Ammon's horn (tissue), 1 donor: ENCODE measurements around the gene IPO9.
"Not testable (repeated sequence)": the region's sequence is repeated elsewhere in the genome, so short reads cannot be mapped to it uniquely, and the experiment has no call there.

Source experiments
- DNase-seq: peaks from one replicate; pipeline ENCODE4 v3.0.0-alpha.2; 2016; ENCODE audit warnings: low spot score

IPO9 gene

DNA sequence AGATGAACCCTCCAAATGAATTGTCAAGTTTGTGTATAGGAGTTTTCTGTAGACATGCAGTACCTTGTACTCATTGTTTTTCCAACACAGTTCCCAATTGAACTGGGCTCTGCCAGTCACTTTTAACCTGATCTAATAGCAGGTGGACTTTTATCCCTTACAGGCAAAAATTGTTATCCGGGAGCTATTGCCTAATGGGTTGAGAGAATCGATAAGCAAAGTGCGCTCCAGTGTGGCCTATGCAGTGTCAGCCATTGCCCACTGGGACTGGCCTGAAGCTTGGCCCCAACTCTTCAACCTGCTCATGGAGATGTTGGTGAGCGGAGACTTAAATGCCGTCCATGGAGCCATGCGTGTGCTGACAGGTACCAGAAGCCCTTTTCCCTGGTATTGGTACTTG, 19.3 kb downstream of the IPO9 start:
- DNase-seq, result no peak

DNA sequence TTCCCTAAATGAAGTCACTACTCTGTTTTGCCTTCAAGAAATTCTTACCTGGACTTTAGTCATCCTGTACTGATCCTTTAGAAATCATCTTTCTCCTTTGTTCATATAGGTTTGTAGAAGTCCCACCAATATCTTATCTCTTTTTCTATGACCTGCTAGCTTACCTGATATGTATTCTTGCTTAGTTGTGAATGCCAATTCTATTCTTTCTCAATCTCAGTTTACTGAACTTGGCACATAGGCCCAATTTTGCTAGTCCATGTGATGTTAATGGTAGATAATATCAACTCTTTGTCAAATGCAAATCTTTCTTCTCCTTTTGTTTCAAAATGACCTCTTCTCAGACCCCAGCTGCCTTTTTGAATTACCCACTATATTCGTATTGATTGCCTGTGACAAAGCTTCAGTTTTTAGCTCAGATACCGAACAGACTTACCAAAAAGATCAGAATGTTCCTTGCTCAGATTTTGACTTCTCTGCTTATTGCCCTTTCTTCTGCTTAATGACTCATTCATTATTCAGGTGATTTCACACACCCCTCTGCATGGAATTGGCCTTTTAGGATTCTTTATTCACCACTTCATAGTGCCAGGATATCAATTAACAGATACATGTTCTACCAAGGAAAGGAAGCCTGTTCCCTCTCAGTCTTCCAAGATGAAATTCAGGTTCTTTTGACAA, 20.6 kb downstream of the IPO9 start:
- DNase-seq, result no peak

DNA sequence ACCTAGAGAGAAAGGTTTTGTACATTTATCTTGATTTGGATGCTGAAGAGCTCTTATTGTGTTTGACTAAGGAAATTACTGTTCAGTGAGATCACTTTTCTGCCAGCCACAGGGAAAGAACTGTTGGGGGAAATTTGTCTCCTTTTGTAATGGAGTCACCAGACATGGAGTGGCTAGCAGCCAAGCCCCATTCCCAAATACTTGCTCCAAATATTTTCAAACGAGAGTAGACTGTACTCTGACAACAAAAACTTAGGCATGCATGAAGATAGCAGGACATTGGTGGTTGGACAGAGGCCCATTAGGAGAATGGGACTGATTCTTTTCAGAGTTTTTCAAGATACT, 21.1 kb downstream of the IPO9 start:
- no peak for DNase-seq

DNA sequence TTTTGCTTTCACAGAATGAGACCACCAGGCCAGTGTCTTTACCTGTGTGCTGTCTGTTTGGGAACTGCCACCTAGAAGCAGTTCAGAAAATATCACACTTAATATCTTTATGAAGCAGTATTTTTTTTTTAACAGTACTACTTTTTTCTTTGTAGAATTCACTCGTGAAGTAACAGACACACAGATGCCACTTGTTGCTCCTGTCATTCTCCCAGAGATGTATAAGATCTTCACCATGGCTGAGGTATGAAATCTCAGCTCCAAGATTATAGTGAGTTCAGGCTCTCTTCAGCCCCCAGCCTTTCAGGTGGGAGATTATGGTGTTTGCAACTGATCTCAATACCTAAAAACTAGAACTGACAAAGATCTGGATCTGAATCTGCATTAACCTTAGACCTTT, 23.0 kb downstream of the IPO9 start:
- no peak for DNase-seq

DNA sequence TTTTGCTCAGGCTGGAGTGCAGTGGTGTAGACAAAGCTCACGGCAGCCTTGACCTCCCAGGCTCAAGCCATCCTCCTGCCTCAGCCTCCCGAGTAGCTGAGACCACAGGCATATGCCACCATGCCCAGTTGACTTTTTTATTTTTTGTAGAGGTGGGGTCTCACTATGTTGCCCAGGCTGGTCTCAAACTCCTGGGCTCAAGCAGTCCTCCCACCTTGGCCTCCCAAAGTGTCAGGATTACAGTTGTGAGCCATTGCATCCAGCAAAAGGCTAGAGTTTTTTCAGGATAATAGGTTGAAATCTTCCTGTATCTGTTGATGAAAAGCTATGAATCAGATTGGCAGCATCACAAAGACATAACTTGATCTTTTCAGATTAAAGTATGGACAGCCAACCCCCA, 27.8 kb downstream of the IPO9 start:
- DNase-seq, result not testable (repeated sequence)

DNA sequence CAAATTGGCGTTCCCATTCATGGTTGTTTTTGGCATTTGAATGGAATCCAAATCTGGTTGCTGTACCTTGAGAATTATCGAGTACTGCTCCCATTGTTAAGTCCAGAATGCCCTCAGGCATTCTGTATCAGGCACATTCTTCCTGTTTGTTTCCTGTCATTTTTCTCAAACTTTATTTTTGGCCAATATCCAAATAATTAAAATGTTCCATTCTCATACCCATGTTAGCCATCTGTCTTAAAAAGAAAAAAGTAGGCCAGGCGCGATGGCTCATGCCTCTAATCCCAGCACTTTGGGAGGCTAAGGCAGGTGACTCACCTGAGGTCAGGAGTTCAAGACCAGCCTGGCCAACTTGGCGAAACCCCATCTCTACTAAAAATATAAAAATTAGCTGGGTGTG, 30.5 kb downstream of the IPO9 start:
- no peak for DNase-seq

DNA sequence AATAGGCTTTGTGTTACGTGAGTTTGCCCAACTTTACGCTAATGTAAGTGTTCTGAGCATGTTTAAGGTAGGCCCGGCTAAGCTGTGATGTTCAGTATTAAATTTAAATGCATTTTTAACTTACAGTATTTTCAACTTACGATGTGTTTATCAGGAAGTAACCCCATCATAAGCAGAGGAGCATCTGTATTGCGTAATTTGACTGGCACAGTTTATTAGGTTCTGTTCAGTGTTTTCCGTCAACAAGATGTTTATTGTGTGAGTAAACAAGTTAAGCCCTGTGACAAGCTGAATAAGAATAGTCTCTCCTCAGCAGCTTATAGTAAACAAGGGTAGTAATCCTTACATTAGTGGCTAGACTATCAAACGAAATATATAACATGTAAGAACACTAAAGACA, 32.5 kb downstream of the IPO9 start:
- no peak for DNase-seq

DNA sequence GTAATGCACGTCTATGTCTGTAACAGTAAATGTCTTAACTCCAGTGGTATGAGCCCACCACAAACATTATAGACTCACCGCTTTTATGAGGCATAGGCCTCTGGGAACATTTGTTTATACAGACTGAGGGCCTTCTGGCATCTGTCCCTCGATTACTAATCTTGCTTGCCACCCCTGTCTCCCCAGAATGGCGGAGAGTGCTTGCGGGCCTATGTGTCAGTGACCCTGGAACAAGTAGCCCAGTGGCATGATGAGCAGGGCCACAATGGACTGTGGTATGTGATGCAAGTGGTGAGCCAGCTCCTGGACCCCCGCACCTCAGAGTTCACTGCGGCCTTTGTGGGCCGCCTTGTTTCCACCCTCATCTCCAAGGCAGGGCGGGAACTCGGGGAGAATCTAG, 41.4 kb downstream of the IPO9 start:
- no peak for DNase-seq

DNA sequence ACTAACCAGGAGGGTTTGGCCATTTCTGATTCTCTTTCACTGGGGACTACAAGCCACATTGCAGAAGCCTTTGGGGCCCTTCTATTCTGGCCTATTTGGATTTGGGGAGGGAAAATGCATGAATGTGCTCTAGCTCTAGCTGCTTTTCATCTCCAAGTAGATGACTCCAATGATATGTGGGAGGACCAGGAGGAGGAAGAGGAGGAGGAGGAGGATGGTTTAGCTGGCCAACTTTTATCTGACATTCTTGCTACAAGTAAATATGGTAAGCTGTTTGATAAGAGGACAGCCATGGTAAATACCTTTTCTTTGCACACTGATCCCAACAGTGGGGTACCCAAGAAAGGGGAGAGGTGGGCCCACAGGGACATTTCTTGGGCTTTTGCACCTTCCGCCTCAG, 45.7 kb downstream of the IPO9 start:
- DNase-seq, result no peak

DNA sequence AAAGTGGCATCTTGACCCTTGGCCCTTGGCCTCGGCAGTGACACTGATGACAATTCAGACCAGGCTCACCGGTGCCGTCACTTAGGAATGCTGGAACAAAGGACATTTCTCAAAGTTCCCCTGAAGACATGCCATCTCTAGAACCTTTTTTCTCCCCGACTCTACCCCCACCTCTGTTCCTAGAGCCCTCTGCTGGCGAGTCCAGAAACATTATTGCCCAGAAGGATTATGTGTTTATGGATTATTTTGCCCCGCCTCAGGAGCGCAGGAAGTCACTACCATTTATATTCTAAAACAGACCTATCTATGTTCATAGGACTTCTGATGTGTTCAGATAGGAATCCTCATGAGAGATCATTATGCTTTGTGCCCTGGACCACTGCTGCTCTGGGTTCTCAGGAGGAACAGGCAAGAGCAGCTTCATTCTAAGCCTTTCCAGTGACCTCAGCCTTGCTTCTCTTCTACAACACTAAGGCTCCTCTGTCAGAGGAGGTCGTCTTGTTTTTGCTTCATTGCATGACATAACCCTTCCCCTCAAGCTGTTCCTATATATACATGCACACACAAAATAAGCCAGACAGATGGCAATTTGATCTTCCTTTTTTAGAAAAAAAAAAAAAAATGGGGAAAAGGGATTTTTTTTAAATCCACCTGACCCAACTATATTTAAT, 47.3 kb downstream of the IPO9 start:
- DNase-seq, result no peak

DNA sequence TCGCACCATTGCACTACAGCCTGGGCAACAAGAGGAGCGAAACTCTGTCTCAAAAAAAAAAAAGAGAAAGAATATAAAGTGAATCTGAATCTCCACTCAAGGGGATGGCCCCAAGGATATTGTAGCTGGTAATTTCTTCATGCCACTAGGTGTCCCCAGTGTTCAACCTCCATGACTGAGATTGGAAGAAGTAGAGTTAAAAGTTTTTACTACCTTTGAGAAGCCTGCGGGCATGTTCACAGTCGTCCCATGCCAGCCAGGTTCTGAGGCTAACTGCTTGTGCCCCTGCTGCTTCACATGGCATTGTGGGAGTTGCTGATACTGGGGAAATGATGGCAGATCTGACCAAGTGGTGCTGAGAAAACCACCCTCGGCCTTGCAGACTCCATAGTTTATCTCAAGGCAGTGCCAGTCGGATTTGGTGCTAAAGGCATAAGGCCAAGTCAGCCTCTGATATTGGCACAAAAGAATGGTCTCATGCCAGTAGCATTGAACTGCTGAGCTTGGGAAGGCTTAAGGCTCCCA, 49.0 kb downstream of the IPO9 start:
- DNase-seq, result peak; percentile 77

DNA sequence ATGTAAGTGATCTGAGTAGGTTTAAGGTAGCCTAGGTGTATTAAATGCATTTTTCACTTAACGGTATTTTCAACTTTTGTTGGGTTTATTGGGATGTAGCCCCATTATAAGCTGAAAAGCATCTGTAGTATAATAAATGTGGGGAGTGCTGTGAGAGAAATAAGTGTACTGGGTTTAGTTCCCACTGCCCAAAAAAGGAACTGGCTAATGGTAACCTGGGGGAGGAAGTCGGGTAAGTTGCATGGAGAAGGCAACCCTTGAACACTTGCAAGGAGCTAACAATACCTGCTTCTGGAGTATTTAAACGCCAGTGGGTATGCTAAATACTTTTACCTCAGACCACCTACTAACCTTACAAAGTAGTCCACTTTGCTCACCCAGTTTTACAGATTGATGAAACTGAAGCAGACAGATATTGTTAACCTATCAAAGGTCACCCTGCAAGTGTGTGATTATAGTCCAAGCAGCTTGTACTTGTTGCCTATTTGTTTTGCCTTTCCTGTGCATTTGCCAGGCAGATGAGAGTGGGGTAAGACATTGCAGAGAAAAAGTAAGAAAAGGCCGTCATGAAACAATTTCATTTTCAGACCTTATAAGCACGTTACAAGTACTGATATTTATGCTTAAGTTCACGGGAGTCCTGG, 52.1 kb downstream of the IPO9 start:
- no peak for DNase-seq

DNA sequence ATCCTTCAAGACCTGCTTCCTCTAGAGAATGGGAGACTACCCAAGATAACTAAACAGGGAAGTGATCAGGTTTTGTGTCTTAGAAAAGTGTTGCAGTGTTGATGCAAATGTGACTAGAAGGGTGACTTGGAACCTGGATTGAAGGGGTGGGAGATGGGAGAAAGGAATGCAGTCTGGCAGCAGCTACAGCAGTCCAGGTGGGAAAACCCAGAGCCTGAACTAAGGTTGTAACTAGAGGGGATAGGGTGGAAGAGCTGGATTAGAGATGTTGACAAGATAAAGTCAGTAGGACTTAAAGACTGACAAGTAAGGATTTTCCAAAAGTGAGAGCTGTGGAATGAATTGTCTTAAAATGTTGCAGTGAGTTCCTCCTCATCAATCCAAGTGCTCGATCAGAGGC, 52.7 kb downstream of the IPO9 start:
- DNase-seq, result no peak

DNA sequence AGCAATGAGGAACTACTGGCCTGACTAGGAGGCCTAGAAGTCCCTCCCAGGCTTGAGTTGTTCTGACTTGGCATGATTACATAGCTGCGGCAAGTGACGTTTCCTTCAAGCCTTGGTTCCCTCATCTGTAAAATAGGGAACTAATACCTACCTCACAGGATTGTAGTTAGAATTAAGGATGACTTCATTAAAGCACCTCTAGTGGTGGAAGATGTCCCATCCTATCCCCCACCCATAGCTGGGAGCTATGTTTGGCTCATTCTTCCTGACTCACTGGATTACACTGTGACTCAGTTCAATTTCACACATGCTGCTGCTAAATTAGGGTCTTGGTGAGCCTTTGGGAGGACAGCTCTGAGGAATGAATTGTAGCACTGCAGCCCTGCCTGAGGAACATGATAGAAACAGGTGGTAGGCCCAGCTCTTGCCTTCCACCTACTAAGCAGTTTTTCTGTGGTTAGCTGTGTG, 53.7 kb downstream of the IPO9 start:
- peak; percentile 65 for DNase-seq

DNA sequence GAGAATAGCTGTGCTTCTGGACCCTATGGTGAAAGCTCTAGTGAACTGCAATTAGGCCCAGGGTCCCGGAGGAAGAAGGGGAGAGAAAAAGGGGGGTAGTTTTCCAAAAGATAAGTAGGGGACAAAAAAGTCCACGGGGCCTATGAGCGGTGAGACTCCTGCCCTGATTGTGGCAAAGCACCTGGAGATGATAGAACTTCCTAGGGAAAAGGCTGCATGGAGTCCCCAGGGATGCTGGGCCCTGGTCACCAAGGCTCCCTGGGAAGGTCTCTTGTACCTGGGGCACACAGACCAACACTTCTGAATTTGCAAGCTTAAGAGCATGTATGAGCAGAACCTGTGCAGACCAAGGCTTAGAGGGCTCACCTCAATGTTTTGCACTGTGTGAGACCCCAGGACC, 54.3 kb downstream of the IPO9 start:
- no peak for DNase-seq

DNA sequence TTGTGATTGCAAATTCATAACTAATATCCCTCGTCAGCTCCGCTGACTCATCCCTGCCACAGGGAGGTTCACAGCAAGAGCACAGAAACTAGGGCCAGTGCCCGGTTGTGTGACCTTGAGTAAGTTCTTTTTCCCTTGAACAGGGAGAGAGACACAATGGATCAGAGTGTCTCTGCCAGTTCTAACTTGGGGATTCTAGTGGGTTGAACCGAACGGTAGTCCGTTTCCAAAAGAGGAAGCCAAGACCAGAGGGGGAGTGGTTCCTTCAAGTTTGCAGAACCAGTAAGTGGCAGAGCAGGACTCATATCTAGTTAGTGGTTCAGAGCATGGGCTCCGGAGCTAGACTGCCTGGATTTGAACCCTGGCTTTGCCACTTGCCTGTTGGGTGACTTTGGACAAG, 54.8 kb downstream of the IPO9 start:
- DNase-seq, result peak; percentile 46

DNA sequence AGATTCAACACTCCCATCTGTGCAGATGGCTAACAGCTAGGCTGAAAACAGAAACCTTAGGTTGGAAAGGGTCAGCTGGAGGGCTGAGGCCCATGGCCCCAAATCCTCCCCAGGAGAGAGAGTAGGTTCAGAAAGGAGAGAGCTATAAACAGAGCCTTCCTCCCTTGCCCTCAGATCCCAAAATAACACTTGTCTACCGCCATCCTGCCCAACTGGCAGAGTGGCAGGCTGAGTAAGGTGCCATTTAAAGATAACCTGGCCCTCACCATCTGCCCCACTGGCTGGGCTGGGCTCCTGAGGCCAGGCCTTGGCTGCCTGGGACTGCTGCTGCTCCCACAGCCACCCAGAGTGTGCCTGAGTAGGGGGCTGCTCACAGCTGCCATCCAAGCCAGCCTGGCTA, 55.5 kb downstream of the IPO9 start:
- no peak for DNase-seq

DNA sequence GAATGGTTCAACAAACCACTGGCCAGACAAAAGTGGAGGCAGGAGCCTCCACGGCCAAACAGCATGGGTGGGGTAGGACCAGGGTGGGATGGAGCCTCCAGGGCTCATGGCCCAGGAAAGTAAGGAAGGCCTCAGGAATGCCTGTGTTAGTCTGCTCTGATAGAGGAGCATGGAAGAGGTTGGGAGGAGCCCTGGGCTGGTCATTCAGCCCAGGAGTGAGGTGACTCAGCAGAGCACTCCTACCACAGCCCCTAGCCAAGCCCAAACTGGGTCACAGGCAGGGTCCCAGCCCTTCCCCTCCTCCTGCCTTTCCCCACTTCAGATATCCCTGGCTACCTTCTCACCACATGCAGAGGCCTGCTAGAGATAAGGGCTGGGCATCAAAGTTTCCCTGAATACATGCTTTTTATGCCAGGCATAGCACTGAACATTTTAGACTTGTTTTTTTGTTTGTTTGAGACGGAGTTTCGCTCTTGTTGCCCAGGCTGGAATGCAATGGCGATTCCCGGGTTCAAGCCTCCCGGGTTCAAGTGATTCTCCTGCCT, 56.6 kb downstream of the IPO9 start:
- no peak for DNase-seq

DNA sequence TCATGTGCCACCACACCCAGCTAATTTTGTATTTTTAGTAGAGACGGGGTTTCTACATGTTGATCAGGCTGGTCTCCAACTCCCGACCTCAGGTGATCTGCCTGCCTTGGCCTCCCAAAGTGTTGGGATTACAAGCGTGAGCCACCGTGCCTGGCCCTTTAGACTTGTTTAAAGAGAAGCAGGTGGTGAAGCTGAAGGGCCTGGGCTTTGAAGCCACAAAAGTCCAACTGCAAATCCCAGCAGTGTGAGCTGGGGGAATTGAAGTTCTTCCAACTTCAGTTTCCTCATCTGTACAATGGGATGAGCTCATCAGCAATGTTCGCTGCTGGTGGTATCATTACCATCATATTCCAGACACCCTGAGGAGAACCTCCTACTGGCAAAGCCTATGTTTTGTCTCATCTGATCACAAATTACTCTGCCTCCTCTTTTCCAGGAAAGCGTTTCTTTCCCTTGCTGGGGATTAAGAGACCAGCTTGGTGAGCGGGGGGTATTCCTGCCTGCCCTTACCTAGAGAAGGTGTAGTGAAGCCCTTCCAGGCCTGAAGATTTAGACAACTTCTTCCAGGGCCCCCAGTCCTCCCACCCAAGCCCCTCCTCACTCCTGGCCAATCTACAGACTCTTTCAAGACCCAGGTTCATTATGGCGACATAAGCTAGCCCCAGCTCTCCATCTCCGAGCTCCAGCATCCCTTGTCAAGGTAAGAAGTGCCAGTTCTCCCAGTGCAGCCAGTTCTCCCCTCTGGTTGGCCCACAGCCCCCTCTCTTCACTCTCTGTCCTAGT, 57.3 kb downstream of the IPO9 start:
- DNase-seq, result no peak

DNA sequence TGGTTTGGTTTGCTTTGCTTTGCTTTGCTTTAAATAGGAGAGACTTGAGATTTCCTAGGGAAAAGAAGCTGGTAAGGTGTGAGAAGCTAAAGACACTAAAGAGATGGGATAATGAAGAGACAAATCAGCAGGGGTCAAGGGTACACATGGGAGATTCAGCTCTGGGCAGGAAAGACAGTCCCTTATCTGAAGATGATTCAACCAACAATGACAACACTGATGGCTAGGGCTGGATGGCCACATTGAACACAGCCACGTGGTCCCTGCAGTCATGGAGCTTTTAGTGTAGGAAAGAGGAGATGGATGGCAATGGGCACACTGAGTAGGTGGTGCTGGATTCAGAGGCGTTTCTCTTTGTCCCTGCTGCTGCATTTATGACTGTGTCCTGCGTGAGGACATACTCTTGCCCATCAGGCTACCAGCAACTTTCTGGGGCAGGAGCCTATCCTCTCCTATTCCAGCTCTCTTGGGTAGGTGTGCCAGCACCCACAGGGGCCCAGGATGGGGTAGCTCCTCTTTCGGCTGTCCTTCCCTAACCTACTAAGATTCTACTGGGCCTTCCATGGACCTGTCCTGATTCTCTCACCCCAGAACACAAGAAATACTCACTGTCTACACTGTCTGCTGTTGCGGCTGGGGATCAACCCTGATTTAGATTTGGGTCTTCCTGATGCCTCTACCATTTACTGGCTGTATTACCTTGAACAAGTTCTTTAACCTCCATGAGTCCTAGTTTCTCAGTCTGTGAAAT, 58.3 kb downstream of the IPO9 start:
- DNase-seq, result no peak

DNA sequence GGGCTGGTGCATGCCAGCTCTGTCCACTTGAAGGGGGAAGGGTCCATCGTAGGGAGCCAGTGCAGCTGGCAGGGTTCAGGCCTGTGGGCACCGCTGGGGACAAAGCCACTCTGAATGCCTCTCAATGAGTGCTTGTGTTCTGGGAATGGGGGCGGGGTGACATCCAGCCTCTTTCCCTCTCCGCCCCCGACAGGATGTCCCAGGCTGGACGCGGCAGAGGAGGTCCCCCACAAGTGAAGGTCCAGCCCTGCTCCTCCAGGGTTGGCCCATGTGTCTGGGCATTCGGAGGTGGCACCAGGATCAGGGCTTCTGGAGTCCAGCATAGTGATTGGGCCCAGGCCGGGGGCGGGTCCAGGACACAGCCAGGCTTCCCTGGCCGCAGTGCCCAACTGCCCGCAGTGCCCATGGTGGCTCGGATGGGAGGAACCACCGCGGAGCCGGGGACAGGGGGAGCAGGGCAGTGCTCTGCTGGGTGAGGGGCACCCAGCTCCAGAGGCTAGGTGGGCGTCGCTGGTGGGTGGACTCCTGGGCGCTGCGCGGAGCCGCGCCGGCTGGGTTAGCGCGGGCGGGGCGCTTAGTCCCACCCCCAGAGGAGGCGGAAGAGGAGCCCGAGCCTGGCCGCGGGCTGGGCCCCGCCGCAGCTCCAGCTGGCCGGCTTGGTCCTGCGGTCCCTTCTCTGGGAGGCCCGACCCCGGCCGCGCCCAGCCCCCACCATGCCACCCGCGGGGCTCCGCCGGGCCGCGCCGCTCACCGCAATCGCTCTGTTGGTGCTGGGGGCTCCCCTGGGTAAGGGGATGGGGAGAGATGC, 59.5 kb downstream of the IPO9 start, which contains the start of gene SHISA4:
Gene SHISA4, plus strand, starts transcription at position 617 of the 808 bp plus-strand sequence. Its CDS starts 97 bp downstream, at position 714.
- DNase-seq, result peak; percentile 96
